GM12873 (cell line): ENCODE measurements around the gene STUB1.

ENCODE experiments used
- CTCF ChIP-seq: IDR thresholded peaks from 2 replicates; pipeline ENCODE4 v1.5.1; 2012; ENCODE audit warnings: low read depth, mild to moderate bottlenecking, moderate library complexity, low read length, control low read depth; ENCODE audit not compliant: insufficient read depth; ENCODE audit errors: missing control alignments

STUB1 gene

GRCh38 chr16:641326-642188 lies 38.7 kb upstream of the STUB1 start, which contains the start of gene MCRIP2:
Gene MCRIP2 (plus strand): TSS chr16:641828. CDS start chr16:641992, 164 bp downstream.
- TF ChIP-seq CTCF = no peak

- TF ChIP-seq CTCF = no peak
These were observed 37.8 kb upstream of the STUB1 start for GRCh38 chr16:642189-643049.

GRCh38 chr16:643050-643368 lies 37.2 kb upstream of the STUB1 start:
- no peak for TF ChIP-seq CTCF

GRCh38 chr16:644556-644955 lies 35.7 kb upstream of the STUB1 start:
- TF ChIP-seq CTCF = no peak

- no peak for TF ChIP-seq CTCF
These were observed 34.1 kb upstream of the STUB1 start for GRCh38 chr16:645852-646678.

GRCh38 chr16:646679-647172 lies 33.5 kb upstream of the STUB1 start:
- TF ChIP-seq CTCF = no peak
